Measurements from ENCODE around the gene PTPRE.

DNA sequence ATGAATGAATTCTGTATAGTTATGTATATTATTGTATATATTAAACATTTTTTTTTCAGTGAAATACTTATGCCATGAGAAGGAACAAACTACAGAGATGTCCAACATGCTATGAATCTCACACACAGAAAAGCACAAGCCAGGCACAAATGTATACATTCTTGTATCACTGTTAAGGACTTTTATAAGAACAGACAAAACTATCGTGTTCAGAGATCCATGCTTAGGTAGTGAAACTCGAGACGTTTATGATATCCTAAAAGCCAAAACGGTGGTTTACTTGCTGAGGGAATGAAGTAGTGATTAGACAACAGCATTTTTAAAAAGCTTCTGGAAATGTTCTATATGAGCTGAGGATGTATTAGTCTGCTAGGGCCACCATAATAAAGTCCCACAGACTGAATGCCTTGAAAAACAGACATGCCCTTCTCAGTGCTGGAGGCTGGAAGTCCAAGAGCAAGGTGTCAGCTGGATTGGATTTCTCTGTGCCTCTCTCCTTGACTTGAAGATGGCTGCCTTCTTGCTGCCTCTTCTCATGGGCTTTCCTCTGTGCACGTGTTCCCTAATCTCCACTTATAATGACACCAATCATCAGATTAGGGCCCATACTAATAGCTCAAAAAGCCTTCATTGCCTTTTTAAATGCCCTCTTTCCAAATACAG lies 215.0 kb downstream of the PTPRE start:
- TF ChIP-seq POLR2A (IDR thresholded peaks at IDR 0.05; ENCODE audit: low read depth, low read length) (no peak), MAFK (IDR thresholded peaks at IDR 0.05; ENCODE audit: low read depth, low read length) (no peak), RCOR1 (IDR thresholded peaks at IDR 0.05; ENCODE audit: insufficient replicate concordance, low read length) (no peak), CEBPB (IDR thresholded peaks at IDR 0.05; ENCODE audit: low read depth, low read length) (no peak), MXI1 (IDR thresholded peaks at IDR 0.05; ENCODE audit: borderline replicate concordance, low read depth, low read length) (no peak), SMC3 (IDR thresholded peaks at IDR 0.05; ENCODE audit: low read depth, low read length) (no peak), RFX5 (IDR thresholded peaks at IDR 0.05; ENCODE audit: low read depth, low read length) (no peak), CHD1 (IDR thresholded peaks at IDR 0.05; ENCODE audit: low read depth, low read length) (no peak), RAD21 (IDR thresholded peaks at IDR 0.05; ENCODE audit: low read length) (no peak), MAZ (IDR thresholded peaks at IDR 0.05; ENCODE audit: borderline replicate concordance, low read depth, low read length) (no peak), BHLHE40 (IDR thresholded peaks at IDR 0.05; ENCODE audit: low read depth, low read length) (no peak), FOS (IDR thresholded peaks at IDR 0.05; ENCODE audit: low read depth, low read length) (no peak)
- TF ChIP-seq, protein P1, sequence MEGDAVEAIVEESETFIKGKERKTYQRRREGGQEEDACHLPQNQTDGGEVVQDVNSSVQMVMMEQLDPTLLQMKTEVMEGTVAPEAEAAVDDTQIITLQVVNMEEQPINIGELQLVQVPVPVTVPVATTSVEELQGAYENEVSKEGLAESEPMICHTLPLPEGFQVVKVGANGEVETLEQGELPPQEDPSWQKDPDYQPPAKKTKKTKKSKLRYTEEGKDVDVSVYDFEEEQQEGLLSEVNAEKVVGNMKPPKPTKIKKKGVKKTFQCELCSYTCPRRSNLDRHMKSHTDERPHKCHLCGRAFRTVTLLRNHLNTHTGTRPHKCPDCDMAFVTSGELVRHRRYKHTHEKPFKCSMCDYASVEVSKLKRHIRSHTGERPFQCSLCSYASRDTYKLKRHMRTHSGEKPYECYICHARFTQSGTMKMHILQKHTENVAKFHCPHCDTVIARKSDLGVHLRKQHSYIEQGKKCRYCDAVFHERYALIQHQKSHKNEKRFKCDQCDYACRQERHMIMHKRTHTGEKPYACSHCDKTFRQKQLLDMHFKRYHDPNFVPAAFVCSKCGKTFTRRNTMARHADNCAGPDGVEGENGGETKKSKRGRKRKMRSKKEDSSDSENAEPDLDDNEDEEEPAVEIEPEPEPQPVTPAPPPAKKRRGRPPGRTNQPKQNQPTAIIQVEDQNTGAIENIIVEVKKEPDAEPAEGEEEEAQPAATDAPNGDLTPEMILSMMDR (conservative IDR thresholded peaks at IDR 0.05; ENCODE audit: low read depth, low read length), result no peak
- TF ChIP-seq, protein P2, sequence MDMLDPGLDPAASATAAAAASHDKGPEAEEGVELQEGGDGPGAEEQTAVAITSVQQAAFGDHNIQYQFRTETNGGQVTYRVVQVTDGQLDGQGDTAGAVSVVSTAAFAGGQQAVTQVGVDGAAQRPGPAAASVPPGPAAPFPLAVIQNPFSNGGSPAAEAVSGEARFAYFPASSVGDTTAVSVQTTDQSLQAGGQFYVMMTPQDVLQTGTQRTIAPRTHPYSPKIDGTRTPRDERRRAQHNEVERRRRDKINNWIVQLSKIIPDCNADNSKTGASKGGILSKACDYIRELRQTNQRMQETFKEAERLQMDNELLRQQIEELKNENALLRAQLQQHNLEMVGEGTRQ (IDR thresholded peaks at IDR 0.05; ENCODE audit: low read depth, low read length), result no peak
